GM10266 (cell line): ENCODE measurements around the gene NKD1.

Experiments
- DNase-seq: peaks from one replicate; pipeline ENCODE4 v3.0.0; 2012; ENCODE audit errors: extremely low spot score
- CTCF ChIP-seq: IDR thresholded peaks from 2 replicates; pipeline ENCODE4 v1.5.1; 2012; ENCODE audit warnings: mild to moderate bottlenecking, low read depth; ENCODE audit not compliant: control insufficient read depth, insufficient read depth; ENCODE audit errors: missing control alignments

The NKD1 gene

GRCh38 chr16:50638816-50639670 is 90.8 kb downstream of the NKD1 start:
- DNase-seq = no peak
- TF ChIP-seq CTCF = no peak

DNA sequence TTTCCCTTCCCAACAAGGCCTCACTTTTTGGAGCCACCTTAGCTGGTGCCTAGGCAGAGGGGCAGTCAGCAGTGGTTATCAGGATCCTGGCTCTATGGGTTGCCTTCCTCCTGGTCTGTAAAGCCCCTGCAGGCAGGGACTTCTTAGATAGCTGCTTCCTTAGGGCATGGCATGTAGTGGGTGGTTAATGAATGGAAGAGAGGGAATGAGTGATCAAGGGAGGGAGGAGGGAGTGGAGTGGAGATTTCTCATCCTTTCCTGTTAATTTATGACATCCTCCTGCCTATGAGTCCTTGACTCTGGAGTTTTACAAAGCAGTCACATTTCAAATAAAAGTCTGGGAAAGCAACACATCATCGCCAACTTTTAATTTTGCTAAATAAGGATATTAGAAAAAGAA is 92.2 kb downstream of the NKD1 start:
- no peak for TF ChIP-seq CTCF
- DNase-seq = no peak

DNA sequence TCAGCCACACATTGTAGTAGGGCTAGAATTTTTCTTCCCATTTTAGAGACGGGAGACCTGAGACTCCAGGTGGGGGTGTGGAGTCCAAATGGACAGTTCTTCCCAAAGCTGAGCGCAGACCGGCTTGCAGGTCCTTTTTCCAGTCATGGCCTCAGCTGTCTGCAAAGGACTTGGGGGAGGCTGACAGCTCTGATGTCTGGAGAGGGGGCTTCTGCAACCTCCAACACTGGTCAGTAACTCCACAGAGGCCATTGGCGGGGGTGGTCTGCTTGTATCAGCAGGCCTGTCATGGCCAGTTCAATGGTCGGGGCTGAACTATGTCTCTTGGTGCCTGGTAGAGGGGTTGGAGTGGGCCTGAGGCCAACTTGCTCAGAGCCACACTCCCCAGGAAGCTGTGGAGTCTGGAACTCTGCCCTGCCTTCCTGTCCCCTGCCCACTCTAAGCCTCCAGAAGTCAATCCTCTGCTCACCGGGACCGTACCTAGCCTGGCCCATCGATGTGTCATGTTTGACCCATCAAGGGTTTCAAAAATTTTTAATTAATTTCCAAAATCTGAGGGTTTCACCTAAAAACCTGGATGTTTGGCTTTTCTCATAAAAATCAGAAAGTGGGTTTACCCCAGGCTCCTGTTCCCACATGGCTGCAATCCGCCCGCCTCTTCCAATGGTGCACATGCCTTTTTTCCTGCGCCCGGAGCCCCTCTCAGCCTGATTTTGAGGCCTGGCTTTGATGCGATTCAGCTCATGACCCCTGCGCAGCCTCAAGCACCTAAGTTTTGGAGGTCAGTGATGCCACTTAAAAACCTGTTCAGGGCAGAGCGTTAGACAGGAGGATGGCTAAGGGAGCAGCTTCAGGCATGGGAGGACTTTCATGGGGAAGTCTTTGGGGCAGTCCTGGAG is 93.0 kb downstream of the NKD1 start:
- no peak for TF ChIP-seq CTCF
- no peak for DNase-seq

GRCh38 chr16:50641818-50642187 is 93.6 kb downstream of the NKD1 start:
- TF ChIP-seq CTCF = no peak
- DNase-seq = no peak

DNA sequence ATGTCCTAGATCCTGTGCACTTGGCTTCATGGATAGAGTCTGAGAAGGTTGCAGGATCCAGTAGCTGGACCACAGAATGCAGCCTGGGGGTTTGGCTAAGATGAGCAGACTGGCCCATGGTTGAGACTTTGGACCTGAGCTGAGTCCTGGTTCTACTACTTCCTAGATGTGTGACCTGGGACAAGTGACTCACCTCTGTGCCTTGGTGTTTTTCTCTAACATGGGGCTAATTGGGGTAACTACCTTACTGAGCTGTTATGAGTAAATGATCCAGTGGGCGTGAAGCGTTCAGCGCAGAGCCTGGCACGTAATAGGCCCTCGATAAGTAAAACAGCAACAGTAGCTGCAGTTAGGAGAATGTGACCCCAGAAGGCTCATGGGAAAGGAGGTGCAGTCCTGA is 94.2 kb downstream of the NKD1 start:
- TF ChIP-seq CTCF = no peak
- no peak for DNase-seq

DNA sequence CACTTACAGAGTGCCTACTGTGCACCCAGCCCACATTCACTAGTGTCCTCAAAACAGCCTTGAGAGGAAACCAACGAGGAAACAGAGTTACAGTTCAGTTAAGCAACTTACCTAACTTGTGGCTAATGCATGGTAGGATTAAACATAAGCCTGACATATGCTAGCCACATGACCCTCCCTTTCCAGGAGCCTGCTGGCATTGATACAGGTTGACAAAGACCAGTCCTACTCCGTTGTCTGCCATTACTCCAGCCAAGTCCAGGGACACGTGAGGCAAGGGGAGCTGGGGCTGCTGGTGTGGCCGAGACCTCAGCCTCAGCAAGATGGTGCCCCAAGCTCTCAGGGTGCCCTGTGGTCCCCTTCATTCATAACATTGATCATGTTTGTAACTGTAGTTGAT is 95.0 kb downstream of the NKD1 start:
- TF ChIP-seq CTCF = no peak
- DNase-seq = no peak

GRCh38 chr16:50644245-50644644 is 96.0 kb downstream of the NKD1 start:
- DNase-seq = no peak
- TF ChIP-seq CTCF = no peak
